Measurements from ENCODE around the gene PLEKHA4.
A peak's percentile ranks its signal among the peaks of the same experiment; 100 is the strongest.

The PLEKHA4 gene

DNA sequence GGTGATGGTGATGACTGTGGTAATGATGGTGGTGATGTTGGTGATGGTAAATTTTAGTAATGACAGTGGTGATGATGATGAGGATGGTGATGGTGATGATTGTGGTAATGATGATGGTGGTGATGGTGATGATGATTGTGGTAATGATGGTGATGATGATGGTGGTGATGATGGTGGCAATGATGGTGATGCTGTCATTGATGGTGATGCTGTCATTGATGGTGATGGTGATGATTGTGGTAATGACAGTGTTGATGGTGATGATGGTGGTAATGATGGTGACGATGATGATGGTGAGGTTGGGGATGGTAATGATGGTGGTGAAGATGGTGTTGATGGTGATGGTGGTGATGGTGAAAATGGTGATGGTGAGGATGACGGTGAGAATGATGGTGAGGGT lies 45.9 kb downstream of the PLEKHA4 start:
- DNase-seq = no peak

DNA sequence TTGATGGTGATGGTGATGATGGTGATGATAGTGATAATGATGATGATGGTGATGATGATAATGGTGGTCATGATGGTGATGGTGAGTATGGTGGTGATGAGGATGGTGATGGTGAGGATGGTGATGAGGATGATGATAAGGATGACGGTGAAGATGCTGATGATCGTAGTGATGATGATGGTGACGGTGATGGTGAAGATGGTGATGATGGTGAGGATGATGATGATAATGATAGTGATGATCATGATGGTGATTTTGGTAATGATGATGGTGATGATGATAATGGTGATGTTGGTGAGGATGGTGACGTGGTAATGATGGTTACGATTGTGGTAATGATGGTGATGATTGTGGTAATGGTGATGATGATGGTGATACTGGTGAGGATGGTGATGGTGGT lies 46.8 kb downstream of the PLEKHA4 start:
- no peak for DNase-seq

DNA sequence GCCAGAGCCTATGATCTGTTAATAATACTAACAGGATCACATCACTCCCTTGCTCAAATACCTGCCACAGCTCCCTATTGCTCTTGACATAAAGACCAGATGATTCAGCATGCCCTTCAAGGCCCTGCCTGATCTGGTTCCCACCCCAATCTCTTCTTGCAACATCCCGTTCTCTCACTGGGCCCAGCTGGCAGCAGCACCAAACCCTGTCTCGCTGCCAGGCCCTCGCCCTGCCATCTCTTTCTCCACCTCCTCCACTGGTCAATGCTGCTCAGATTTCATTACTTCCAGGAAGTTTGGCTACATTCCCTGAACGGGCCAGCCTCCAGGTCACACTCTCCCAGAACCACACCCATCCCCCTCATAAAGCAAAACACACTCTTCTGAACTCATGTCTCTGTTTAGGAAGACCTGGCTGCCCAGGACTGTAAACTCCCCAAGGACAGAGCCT lies 49.0 kb downstream of the PLEKHA4 start:
- no peak for DNase-seq

DNA sequence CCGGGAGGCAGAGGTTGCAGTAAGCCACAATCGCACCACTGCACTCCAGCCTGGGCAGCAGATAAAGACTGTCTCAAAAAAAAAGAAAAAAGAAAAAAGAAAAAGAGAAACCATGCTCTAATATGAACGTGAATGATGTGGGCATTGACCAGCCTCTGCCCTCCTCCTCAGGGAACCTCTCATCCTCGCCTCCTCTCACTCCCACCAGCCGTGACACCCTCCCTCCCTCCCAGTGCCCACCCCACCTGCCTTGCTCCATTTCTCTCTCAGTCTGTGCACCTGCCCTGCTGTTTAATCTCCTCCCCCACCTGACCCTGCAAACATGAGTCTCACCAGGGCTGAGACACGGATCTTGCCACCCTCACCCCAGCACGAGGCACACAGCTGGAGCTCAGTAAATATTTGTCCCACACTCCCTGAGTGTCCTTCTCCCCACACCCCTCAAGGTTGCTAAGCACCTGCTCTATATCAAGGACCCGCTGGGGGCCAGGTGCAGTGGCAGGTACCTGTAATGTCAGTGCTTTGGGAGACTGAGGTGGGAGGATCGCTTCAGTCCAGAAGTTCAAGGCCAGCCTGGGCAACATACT lies 50.1 kb downstream of the PLEKHA4 start:
- DNase-seq = no peak

DNA sequence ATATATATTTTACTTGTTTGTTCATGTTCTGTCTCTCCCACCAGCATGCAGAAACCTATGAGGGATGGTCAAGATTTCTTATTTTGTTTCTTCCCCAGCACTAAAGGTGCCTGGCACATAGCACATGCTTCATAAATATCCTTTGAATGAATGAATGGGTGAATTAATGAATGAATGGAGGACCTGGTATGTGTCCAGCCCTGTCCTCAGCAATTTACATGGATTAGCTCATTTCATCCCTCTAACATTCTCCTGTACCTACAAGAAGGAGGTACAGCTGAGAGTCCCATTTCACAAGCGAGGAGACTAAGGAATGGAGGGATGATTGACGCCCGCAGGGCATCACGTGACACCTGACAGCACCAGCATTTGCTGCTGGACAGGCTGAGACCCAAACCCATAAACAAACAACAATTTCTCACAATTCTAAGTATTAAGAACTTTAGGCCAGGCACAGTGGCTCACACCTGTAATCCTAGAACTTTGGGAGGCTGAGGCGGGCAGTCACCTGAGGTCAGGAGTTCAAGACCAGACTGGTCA lies 50.8 kb downstream of the PLEKHA4 start:
- no peak for DNase-seq

DNA sequence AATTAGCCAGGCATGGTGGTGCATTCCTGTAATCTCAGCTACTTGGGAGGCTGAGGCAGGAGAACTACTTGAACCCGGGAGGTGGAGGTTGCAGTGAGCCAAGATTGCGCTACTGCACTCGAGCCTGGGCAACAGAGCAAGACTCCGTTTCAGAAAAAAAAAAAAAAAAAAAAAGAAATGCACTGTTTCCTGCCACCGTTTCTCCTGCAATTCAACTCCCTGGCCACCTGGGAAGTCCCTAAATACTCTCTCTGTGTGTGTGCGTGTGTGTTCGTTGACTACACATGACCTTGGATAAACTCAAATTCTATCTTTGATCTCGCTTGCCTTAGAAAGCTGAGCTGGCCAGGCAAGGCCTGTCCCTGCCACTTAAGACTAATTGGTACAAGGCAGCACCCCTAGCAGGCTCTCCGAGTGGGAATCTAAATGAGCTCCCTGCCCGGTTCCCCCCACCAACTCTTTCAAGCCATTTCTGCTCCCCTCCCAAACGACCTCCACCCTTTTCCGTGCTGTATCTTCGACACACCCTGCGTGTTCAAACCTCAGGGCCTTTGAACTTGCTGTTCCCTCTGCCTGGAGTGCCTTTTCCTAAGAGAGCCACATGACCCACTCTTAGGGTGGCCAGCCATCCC lies 52.4 kb downstream of the PLEKHA4 start:
- DNase-seq = no peak

DNA sequence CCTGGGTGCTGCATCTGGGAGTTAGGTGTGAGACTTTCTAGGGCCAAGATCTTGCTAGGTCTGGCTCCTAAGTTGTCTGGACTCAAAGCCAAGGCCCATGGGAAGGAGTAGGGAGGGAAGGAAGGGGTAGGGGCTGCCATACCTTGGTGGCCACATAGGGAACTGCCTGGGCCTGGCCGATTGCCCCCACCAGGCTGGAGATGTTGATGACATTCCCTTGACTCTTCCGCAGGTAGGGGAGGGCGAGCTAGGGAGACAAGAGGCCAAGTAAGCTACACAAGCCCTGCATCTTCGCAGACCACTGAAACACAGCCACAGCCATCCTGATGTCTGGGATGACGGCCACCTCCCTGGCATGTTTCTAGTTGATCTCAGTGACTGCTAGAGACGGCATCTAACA lies 53.5 kb downstream of the PLEKHA4 start:
- DNase-seq = no peak

DNA sequence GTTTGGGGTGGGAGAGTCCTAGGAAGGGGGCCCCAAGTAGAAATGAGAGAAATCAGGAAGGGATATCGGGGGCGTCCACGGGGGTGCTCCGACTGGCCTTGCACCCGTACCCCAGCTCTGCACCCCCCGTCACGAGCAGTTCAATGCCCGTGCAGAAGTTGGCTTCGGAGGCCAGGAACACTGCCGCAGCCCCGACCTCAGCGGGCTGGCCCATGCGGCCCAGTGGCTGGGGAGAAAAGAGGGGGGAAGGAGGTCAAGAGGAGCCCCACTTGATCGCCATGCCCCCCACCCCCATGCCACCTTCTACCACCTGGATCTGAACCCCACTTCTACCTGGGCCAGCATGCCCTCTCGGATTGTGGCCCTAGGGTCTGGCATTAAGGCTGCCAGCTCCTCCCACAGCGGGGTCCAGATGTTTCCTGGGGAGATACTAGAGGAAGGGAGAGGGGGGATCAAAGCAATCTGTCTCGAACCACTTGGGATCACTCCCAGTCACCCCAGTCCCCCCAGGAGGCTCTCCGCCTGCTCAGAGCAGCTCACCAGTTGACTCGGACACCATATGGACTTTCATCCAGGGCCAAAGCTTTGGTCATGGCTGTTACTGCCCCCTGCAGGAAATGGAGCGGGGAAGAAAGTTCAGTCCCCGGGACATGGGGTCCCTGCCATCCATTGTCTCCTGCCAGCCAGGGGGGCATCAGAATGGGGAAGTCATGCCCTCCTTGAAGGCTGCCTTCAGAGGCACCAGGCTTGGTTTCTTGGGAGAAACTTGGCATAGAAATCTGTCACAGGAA lies 55.1 kb downstream of the PLEKHA4 start:
- no peak for DNase-seq

DNA sequence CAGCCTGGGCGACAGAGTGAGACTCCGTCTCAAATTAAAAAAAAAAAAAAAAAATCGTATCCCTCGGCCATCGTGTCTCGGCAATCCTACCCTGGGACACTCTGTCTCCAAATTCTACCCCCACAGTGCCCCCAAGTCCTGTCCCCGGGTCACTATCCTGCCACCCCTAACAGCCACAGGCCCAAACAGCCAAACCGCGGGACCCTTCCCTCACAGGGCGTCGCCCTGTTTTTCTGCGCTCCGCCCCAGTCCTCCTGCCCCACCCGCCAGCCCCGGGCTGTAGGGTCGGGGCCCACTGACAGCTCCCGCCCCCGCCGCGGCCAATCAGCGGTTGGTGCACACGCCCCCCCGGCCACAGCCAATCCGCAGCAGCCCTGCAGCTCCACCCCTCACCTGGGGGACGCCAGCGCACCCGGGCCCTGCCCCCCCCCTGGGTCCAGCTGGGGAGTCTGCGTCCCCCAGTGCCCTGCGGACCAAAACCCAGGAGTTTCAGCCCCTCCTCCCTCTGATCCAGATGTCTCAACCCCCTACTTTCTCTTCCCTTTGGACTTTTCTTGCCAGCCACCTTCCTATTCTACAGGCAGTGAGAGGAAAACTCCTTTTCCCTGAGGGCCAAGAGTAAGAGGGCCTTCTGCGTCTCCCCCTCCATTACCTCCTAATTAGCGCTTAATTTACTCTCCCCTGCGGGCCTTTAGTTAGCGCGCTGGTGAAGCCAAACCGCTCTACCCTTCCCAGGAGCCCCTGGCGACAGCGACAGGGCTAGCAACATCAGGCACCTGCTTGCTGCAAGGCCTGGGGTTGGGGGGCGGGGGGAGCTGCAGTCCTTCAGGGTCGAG lies 56.1 kb downstream of the PLEKHA4 start:
- peak; percentile 64 to 72 for DNase-seq

DNA sequence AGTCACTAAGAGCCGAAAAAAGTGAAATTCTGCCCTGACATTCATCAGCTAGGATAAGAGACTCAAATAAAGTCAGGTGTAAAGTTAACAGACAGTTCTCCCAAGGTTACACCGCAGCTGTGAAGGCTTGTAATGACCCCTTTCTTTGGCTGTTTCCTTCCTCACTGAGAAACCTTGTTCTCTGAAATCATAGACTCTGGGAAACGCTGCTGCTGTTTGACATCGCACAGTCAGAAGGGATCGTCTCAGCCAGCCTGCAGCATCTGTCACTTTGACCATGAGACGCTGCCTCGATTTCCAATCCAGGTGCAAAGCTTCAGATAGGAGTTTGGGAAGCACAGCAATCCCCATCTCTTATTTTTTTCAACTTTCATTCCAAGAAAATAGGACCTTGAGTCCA lies 58.3 kb downstream of the PLEKHA4 start:
- no peak for DNase-seq

DNA sequence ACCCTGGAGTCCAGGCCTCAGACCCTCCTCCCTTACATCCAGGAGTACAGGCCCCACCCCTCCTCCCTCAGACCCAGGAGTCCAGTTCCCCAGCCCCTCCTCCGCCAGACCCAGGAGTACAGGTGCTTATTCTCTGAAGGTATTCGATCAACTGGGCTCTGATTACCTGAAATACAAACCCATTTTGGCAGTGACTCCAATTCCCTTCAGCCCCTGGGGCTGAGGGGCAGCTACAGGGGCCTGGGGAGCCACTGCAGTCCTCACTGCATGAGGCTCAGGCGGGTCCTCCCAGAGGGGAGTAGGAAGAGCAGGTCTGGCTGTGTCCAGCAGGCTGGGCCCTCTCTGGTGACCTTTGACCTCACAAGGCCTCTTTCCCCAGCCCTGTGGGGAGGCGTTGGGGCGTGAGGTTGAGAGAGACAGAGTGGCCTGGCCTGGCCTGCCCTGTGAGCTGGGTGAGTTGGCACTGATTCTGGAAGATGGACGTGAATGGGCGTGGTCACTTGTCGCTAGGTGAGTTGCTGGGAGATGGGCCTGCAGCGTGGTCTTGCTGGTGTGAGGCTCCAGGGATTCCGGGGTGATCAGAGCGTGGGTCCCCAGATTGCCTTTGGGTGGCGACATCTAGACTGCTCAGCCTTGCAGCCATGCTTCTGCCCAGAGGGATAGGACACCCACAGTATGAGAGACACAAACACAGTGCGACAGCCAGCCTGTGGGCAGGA lies 60.7 kb downstream of the PLEKHA4 start:
- DNase-seq = no peak

DNA sequence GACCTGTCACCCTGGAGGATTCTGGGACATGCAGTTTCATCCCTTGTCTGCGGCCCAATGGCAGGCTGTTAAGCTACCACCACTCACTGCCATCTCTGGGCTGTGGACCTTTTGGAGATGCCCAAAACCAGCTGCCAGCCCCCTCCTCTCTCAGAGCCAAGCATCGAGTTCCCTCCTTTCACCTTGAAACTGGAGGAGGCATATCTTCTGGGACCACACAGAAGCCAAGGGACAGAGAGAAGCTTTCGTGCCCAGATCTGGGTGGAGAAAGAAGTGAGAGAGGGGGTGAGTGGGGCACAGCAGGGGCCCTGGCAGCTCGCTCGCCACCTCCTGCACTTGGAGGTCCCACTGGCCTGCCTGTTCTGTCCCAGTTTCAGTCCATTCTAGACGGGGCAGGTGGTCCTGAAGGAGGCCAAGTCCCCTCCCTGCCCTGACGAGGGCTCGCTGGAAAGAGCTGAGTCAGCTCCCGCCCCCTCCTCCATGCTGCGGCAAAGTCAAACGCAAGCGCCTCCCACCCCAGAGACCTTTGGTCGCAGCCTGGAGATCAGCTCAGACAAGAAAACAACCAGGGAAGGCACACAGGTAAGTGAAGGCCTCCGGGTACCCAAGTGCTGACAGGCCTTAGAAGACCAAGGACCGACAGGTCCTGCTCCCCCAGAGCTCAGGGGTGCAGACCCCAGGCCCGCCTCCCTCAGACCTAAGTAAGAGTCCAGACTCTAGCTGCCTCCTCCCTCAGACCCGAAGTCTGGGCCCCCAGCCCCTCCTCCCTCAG lies 61.4 kb downstream of the PLEKHA4 start:
- no peak for DNase-seq

DNA sequence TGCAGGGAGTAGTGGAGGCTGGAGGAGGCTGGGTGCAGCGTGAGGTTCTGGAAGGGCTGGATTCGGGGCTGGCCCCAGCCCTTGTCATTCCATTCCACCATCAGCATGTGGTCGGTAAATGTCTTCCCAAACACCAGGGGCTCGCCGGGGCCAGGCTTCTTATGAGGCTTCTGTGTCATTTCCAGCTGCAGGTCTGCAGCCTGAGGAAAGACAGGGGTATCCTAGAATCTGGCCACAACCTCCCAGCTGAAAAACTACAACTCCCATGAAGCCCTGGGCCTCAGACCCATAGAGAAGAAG lies 61.9 kb downstream of the PLEKHA4 start:
- peak in 1 of 2 experiments; percentile 38 for DNase-seq

DNA sequence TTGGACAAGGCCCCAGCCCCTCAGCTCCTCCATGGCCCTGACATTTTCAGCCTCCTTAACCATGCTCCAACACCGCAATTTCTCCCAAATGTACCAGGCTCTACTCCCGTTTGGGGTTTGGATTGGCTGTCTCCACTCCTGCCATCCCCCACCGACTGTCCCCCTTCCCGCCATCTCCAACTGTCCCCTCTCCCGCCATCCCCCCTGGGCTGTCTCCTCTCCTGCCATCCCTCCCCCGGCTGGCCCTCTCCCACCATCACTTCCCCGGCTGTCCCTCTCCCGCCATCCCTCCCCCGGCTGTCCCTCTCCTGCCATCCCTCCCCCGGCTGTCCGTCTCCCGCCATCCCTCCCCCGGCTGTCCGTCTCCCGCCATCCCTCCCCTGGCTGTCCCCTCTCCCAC lies 63.0 kb downstream of the PLEKHA4 start:
- no peak for DNase-seq

DNA sequence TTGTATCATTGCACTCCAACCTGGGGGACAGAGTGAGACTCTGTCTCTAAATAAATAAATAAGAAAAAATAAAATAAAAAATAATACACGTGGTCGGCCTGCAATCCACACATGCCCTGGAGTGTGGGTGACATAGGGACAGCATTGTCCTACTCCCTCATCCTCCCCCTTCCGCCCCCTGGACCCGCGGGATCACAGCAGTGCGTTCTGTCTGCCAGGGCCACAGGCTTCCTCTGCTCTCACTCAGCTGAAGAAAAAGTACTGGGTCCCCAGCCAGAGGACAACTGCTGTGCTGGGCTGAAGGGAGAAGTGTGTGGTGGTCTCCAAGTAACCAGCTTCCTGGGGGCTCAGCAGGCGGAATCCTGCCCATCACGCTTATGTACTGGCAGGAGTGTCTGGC lies 63.9 kb downstream of the PLEKHA4 start:
- no peak for DNase-seq

DNA sequence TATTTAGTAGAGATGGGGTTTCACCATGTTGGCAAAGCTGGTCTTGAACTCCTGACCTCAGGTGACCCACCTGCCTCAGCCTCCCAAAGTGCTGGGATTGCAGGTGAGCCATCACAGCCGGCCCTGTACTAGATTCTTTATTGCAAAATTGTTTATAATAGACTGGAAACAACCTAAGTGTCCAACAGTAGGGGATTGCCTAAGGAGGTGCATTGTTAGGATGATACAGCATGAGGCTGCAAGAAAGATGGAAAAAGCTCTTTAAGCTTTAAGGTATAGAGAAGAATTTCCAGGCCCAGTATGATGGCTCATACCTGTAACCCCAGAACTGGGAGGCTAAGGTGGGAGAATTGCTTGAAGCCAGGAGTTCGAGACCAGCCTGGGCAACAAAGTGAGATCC lies 65.8 kb downstream of the PLEKHA4 start:
- no peak for DNase-seq

DNA sequence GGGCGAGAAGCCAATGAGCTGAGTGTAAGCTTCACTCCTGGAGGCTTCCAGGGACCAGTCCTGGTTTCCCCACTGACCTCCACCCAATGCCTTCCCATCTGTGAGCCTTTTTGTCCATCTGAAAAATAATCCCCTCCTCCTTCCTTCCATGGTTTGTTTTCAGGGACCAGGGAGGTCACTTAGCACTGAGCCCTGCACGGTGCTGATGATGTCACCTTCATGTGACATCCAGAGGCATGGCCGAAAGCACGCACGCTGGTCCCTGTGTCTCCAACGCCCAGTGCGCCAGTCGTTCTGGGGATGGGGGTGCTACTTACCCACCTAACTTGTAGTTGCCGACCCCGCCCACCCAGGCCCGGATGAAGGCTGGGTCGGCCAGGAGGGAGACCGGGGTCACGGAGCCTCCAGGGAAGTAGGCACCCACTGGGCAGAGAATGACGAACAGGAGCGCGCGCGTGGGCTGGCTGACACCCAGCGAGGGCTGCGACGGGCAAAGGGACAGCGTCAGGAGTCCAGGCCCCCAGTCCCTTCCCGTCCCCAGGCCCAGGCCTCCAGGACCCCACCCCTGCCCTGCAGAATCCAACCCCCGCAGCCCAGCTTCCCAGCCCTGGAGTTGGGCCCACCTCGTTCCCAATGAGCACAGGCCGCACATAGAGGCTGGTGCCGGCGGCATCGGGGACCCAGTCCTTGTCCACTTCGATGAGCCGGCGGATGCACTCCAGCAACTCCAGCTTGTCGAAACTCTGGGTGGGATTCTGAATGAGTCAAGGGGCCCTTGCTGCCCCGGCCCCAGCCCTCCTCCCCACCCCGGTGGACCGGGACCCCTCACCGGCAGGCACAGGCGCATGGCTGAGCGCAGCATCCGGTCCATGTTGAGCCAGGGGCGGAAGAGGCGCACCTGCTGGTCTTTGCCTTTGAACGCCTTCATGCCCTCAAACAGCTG lies 68.8 kb downstream of the PLEKHA4 start:
- DNase-seq = no peak

DNA sequence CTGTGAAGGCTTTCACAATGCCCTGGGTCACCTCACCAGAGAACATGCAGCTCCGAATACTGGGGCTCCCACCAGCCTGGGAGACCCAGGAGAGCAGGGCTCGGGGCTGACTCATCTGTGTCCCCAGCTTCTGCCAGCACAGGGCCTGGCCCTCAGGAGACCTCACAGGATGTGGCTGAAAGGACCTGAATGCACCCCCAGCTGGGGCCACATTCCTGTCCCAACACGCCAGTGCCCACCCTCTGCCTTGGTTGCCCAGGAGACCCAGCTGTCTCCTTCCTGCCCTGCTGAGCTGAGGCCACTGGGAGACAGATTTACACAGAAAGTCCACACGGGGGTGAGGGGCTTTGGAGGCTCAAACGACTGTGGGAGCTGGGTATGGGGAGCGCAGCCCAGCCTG lies 69.5 kb downstream of the PLEKHA4 start:
- DNase-seq = no peak

DNA sequence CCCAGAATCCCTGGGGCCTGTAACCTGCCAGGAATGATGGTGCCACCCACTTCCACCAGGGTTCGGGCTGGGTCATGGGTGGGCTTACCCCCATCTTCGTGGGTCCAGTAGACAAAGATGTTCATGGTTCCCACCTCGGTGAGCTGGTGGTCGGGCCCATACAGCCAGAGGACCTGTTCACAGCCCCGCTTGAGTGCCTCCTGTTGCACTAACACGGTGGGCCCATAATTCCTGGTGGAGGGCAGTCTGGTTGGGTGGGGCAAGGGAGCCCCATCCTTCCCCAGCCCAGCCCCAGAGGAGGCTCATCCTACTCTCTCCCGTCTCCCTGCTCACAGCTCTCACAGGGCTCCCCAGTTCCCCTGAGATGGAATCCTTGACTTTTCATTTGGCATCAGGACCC lies 71.3 kb downstream of the PLEKHA4 start:
- no peak for DNase-seq

DNA sequence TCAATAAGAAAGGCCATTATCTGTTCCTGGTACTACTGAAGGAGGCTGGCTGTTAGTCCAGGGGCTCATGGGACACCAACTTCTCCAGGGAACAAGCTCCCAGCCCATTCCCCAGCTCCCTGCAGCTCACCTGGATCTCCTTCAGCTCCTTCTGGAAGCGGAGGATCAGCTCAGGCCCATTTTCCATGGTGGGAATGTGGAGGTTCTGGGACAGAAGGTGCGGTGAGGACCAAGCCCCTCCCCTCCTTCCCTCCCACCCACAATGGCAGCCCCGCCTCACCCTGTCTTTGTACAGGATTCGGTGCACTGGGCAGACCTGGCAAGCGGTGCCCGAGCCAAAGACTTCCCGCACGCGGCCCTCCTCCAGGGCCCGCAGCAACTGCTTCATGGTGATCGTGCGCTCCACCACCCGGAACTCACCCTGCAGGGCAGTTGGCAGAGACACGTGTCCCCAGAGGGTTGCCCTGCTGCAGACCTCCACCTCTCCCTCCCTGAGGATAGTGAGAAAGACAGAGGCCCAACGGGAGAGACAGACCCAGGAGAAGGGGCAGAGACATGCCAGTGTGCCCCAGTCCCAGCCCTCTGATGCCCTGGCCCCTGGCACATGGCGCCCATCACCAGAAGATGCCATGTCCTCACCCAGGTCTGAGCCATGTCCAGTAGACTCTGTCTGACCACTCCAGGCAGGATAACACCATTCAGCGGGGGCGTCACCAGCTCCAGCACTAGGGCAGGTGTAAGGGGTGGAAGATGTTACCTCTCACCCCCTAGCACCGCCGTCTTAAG lies 71.9 kb downstream of the PLEKHA4 start:
- no peak for DNase-seq

All from activated CD4-positive, alpha-beta T cell treated with anti-CD3 and anti-CD28 coated beads, Interleukin-2, amount 50 U/mL, for 48 hours (primary cell).